ENCODE data around the gene CKS2.
A peak's percentile ranks its signal among the peaks of the same experiment; 100 is the strongest.

CKS2 gene

GRCh38 chr9:89345476-89345875, 34.5 kb downstream of the CKS2 start:
- DNase-seq: no peak
- H3K36me3 Mint-ChIP-seq (ENCODE audit: insufficient read depth): peaks cover 97% of the 10 kb centered on the region
- no peak overlapping the region for H3K4me3 Mint-ChIP-seq
- H3K4me1 Mint-ChIP-seq (ENCODE audit: low read depth in 2 of 2): peaks cover 11 to 18% of the 10 kb centered on the region in 2 donors
- H3K27ac Mint-ChIP-seq: peak overlapping the region in 1 of 2 donors; percentile 18
- H3K27me3 Mint-ChIP-seq: no peaks in the 10 kb centered on the region
- no peak for ATAC-seq (replicated peaks)
- H3K9me3 Mint-ChIP-seq: no peaks in the 10 kb centered on the region

- ATAC-seq (replicated peaks) (no peak), DNase-seq (no peak)
- Mint-ChIP-seq H3K9me3 (no peaks in the 10 kb centered on the region), H3K4me1 (ENCODE audit: low read depth in 2 of 2) (peaks cover 14 to 20% of the 10 kb centered on the region in 2 donors), H3K27me3 (no peaks in the 10 kb centered on the region), H3K4me3 (no peak overlapping the region), H3K36me3 (ENCODE audit: insufficient read depth) (peaks cover 96% of the 10 kb centered on the region), H3K27ac (no peak overlapping the region)
Measured at GRCh38 chr9:89346696-89347095, 35.7 kb downstream of the CKS2 start.

- Mint-ChIP-seq H3K27ac (no peak overlapping the region), H3K4me3 (no peak overlapping the region), H3K4me1 (ENCODE audit: low read depth in 2 of 2) (peaks cover 23 to 29% of the 10 kb centered on the region in 2 donors), H3K9me3 (no peaks in the 10 kb centered on the region), H3K27me3 (no peaks in the 10 kb centered on the region), H3K36me3 (ENCODE audit: insufficient read depth) (peaks cover 94% of the 10 kb centered on the region)
- no peak for DNase-seq
- ATAC-seq (replicated peaks): no peak
Measured at GRCh38 chr9:89347651-89348050, 36.7 kb downstream of the CKS2 start.

DNA sequence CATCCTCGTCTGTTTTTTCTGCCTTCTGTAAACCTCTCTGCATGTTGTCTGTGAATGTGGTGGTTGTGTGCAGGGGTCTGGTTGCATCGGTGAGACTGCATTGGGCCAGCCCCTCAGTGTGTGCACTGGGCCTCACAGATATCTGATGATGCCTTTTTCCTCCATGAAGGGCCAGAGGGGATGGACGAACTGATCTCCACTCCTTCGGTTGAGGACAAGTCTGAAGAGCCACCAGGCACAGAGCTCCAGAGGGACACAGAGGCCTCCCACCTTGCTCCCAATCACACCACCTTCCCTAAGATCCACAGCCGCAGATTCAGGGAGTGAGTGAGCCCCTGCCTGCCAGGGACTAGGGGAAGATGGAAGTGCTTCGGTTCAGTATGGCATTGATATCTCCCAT, 38.6 kb downstream of the CKS2 start:
- DNase-seq (no peak), ATAC-seq (replicated peaks) (no peak)
- no peak overlapping the region for H3K27ac Mint-ChIP-seq
- peaks cover 92% of the 10 kb centered on the region for H3K36me3 Mint-ChIP-seq (ENCODE audit: insufficient read depth)
- no peaks in the 10 kb centered on the region for H3K27me3 Mint-ChIP-seq
- no peaks in the 10 kb centered on the region for H3K9me3 Mint-ChIP-seq
- H3K4me3 Mint-ChIP-seq: no peak overlapping the region
- peaks cover 22 to 32% of the 10 kb centered on the region in 2 donors for H3K4me1 Mint-ChIP-seq (ENCODE audit: low read depth in 2 of 2)

DNA sequence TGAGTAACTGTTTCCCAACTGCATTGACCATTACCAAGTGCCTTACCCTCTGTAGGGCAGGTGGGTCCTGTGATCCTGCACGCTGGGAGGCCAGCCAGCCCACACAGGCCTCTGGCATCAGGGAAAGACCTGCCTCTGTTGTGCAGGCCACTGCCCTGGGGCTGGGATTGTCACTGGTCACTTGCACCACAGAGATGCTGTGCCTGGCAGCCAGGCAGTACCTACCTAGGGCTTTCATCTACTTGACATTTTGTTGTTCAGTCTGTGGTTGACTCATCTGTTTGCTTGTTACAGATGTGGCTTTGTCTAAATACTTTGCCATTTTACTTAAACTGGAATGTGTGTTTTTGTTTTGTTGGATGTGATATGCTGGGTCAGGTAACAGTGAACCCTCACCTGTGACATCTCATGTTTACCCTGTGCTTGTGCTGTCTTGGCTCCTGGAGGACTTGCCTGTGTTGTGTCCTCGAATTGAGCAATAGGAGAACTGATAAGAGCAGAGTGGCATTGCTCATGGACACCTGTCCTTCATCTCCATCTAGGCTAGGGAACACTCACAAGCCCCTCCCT, 40.1 kb downstream of the CKS2 start:
- ATAC-seq (replicated peaks) (no peak), DNase-seq (no peak)
- Mint-ChIP-seq H3K36me3 (ENCODE audit: insufficient read depth) (peaks cover 91% of the 10 kb centered on the region), H3K4me1 (ENCODE audit: low read depth in 2 of 2) (peaks cover 14 to 20% of the 10 kb centered on the region in 2 donors), H3K9me3 (no peaks in the 10 kb centered on the region), H3K4me3 (no peak overlapping the region), H3K27me3 (no peaks in the 10 kb centered on the region), H3K27ac (peak overlapping the region; percentile 86 to 88)

DNA sequence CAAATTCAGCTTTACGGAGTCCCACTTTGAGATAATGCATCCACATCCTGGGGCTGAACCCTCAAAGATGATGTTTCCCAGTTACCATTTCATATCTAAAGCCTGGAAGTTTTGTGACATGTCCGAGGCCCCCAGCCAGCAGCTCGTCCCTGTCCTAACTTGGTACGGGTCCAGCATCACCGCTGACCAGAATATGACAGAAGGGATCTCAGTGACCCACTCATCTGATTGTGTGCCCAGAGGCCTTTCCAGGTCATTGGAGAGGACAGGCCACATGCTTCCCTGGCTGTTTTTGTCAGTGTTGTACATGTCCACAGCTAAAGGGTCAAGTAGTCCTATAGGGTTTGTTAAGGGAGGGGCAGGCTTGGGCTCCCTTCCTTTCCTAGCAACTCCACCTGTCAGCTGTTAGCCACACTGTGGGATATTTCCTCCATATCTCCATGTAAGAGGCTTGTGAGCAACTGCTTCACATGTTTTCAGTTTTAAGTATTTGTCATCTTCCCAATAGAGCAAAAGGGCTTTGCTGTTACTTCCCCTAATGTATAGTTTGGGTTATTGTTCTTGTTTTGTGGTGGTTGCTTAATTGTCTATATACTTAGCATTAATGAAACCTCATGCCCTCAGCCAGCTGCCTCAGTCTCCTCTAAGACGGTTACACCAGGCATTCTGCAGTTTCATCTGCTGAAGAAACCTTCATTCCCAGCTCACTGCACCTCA, 40.7 kb downstream of the CKS2 start:
- H3K36me3 Mint-ChIP-seq (ENCODE audit: insufficient read depth): peaks cover 91% of the 10 kb centered on the region
- ATAC-seq (replicated peaks) (no peak), DNase-seq (no peak)
- H3K27me3 Mint-ChIP-seq: no peaks in the 10 kb centered on the region
- peak overlapping the region; percentile 86 to 88 for H3K27ac Mint-ChIP-seq
- no peaks in the 10 kb centered on the region for H3K9me3 Mint-ChIP-seq
- peaks cover 14 to 18% of the 10 kb centered on the region in 2 donors for H3K4me1 Mint-ChIP-seq (ENCODE audit: low read depth in 2 of 2)
- H3K4me3 Mint-ChIP-seq: peak overlapping the region in 1 of 2 donors; percentile 58

GRCh38 chr9:89352451-89352850, 41.5 kb downstream of the CKS2 start:
- Mint-ChIP-seq H3K9me3 (no peaks in the 10 kb centered on the region), H3K36me3 (ENCODE audit: insufficient read depth) (peaks cover 91% of the 10 kb centered on the region), H3K4me3 (peak overlapping the region; percentile 57 to 58), H3K27me3 (no peaks in the 10 kb centered on the region), H3K4me1 (ENCODE audit: low read depth in 2 of 2) (peaks cover 15 to 18% of the 10 kb centered on the region in 2 donors), H3K27ac (peak overlapping the region; percentile 86 to 88)
- DNase-seq (no peak), ATAC-seq (replicated peaks) (no peak)

DNA sequence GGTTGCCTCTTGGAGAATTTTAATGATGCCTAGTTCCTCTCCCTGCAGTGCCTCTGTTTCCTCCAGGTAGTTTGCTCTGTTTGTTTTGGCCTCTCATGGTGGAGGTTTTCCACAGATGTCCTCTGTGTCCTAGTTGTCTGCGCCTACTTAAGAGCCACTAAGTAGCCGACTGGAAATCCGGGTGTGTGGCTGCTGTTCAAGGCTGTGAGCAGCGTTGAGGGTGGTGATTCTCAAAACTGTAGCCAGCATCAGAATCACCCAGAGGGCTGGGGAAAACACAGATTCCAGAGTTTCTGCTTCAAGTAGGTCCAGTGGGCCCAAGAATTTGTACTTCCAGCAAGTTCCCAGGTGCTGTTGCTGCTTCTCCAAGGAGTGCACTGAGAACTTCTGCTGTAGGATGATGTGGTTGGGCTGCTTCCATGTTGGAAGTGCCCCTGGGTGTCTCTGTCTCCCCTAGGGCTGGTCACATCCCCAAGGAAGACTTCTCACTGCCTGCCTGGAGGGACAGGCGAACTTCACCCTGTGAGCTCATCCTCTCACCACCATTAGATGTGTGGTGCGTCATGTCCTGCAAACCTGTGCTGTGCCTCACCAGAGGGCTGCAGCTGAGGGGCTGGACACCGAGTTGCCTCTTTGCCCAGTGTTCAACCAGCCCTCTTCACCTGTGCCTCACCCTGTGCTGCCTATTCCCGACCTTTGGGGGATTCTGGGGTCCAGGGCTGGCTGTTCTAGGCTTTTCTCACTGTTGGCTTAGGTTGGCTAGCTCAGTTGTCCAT, 42.1 kb downstream of the CKS2 start:
- H3K27ac Mint-ChIP-seq: peak overlapping the region; percentile 86 to 88
- peak overlapping the region; percentile 57 to 58 for H3K4me3 Mint-ChIP-seq
- H3K36me3 Mint-ChIP-seq (ENCODE audit: insufficient read depth): peaks cover 91% of the 10 kb centered on the region
- H3K9me3 Mint-ChIP-seq: no peaks in the 10 kb centered on the region
- no peak for ATAC-seq (replicated peaks)
- no peak for DNase-seq
- H3K4me1 Mint-ChIP-seq (ENCODE audit: low read depth in 2 of 2): peaks cover 16 to 18% of the 10 kb centered on the region in 2 donors
- no peaks in the 10 kb centered on the region for H3K27me3 Mint-ChIP-seq

GRCh38 chr9:89353989-89354388, 43.0 kb downstream of the CKS2 start:
- Mint-ChIP-seq H3K4me3 (no peak overlapping the region), H3K36me3 (ENCODE audit: insufficient read depth) (peaks cover 93% of the 10 kb centered on the region), H3K27me3 (no peaks in the 10 kb centered on the region), H3K27ac (peak overlapping the region; percentile 86 to 88), H3K4me1 (ENCODE audit: low read depth in 2 of 2) (peaks cover 16 to 18% of the 10 kb centered on the region in 2 donors), H3K9me3 (no peaks in the 10 kb centered on the region)
- DNase-seq: no peak
- no peak for ATAC-seq (replicated peaks)

DNA sequence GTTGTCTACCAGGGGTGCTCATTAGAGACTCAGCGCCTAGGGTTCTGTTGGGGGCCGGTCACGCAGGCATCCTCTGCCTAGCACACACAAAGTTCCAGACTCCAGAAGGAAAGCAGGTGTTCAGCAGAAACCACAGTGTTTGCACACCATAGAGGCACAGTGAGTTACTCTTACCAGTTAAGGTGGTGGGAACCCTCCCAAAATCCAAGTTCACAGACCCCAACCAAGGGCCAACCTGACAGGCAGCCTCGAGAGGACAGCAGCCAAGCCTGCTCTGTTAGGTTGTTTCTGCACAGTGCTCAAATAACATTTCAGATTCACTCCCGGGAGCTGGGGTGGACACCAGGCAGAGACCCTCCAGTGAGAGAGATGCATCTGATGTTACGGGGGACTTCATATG, 43.5 kb downstream of the CKS2 start:
- ATAC-seq (replicated peaks) (no peak), DNase-seq (no peak)
- H3K4me3 Mint-ChIP-seq: no peak overlapping the region
- peaks cover 92% of the 10 kb centered on the region for H3K36me3 Mint-ChIP-seq (ENCODE audit: insufficient read depth)
- peaks cover 18% of the 10 kb centered on the region in 2 donors for H3K4me1 Mint-ChIP-seq (ENCODE audit: low read depth in 2 of 2)
- peak overlapping the region; percentile 86 to 88 for H3K27ac Mint-ChIP-seq
- H3K9me3 Mint-ChIP-seq: no peaks in the 10 kb centered on the region
- no peaks in the 10 kb centered on the region for H3K27me3 Mint-ChIP-seq

GRCh38 chr9:89356782-89357181, 45.8 kb downstream of the CKS2 start:
- no peak for DNase-seq
- Mint-ChIP-seq H3K9me3 (no peaks in the 10 kb centered on the region), H3K36me3 (ENCODE audit: insufficient read depth) (peaks cover 87% of the 10 kb centered on the region), H3K4me1 (ENCODE audit: low read depth in 2 of 2) (peaks cover 14% of the 10 kb centered on the region in 2 donors), H3K27me3 (no peaks in the 10 kb centered on the region), H3K4me3 (no peak overlapping the region), H3K27ac (peak overlapping the region in 1 of 2 donors; percentile 49)
- ATAC-seq (replicated peaks): no peak

- Mint-ChIP-seq H3K27me3 (no peaks in the 10 kb centered on the region), H3K27ac (peak overlapping the region; percentile 49 to 59), H3K9me3 (no peaks in the 10 kb centered on the region), H3K36me3 (ENCODE audit: insufficient read depth) (peaks cover 88% of the 10 kb centered on the region), H3K4me3 (no peak overlapping the region), H3K4me1 (ENCODE audit: low read depth in 2 of 2) (peaks cover 6 to 7% of the 10 kb centered on the region in 2 donors)
- peak; percentile 36 for ATAC-seq (replicated peaks)
- no peak for DNase-seq
Measured at GRCh38 chr9:89357331-89358197, 46.6 kb downstream of the CKS2 start.

DNA sequence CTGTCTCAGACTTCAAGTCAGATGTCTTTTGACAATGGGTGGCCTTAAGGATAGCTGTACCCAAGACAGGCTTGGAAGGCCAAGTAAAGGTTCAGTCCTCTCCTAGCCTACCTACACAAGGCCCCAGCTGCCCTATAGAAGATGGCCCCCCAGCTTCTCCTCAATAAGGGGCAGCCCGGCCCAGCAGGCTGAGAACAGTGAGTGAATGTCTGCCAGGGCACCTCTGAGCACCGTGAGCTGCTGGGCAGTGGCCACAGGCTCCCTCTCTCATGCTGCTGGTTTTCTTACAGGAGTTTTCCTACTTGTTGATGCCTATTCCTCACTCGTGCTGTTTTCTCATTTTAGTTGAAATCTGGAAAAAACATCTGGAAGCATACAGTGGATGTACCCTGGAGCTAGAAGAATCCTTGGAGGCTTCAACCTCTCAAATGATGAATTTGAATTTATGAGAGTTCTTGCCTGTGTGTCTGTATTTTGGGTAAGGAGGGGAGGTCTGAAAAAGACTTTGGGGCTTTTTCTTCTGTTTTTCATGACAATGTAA, 47.5 kb downstream of the CKS2 start:
- H3K36me3 Mint-ChIP-seq (ENCODE audit: insufficient read depth): peaks cover 83% of the 10 kb centered on the region
- no peak overlapping the region for H3K4me3 Mint-ChIP-seq
- no peaks in the 10 kb centered on the region for H3K27me3 Mint-ChIP-seq
- ATAC-seq (replicated peaks) (no peak), DNase-seq (no peak)
- no peaks in the 10 kb centered on the region for H3K9me3 Mint-ChIP-seq
- H3K4me1 Mint-ChIP-seq (ENCODE audit: low read depth in 2 of 2): peaks cover 3% of the 10 kb centered on the region in 2 donors
- peak overlapping the region in 1 of 2 donors; percentile 59 for H3K27ac Mint-ChIP-seq
